HG03196 (cell line): ENCODE measurements around the gene GPBAR1.

Experiments
- ATAC-seq: cut with Tn5 transposase; IDR thresholded peaks from one replicate; pipeline ENCODE4 v1.9.1; 2021; ENCODE audit not compliant: unreplicated experiment

The GPBAR1 gene

GRCh38 chr2:218244204-218244603 lies 16.6 kb upstream of the GPBAR1 start:
- no peak for ATAC-seq

- ATAC-seq: no peak
These were observed 16.1 kb upstream of the GPBAR1 start for GRCh38 chr2:218244665-218245064.

- ATAC-seq: no peak
These were observed 15.6 kb upstream of the GPBAR1 start for GRCh38 chr2:218245214-218245613.

- ATAC-seq: no peak
These were observed 11.1 kb upstream of the GPBAR1 start for GRCh38 chr2:218249691-218250090.

- ATAC-seq: no peak
These were observed 8.1 kb upstream of the GPBAR1 start for GRCh38 chr2:218252509-218253231.

- no peak for ATAC-seq
These were observed 7.6 kb upstream of the GPBAR1 start for GRCh38 chr2:218253232-218253625.

- no peak for ATAC-seq
These were observed 5.4 kb upstream of the GPBAR1 start for GRCh38 chr2:218255446-218255845.

- ATAC-seq: no peak
These were observed 4.0 kb upstream of the GPBAR1 start for GRCh38 chr2:218256612-218257350.

- peak; percentile 41 for ATAC-seq
These were observed 3.3 kb upstream of the GPBAR1 start for GRCh38 chr2:218257390-218257981.

- no peak for ATAC-seq
These were observed 1.5 kb upstream of the GPBAR1 start for GRCh38 chr2:218259099-218259961.

- no peak for ATAC-seq
These were observed 649 bp upstream of the GPBAR1 start for GRCh38 chr2:218260166-218260565.

- ATAC-seq: no peak
These were observed 815 bp downstream of the GPBAR1 start for GRCh38 chr2:218261423-218262236.

GRCh38 chr2:218262237-218262600 lies 1.4 kb downstream of the GPBAR1 start:
- no peak for ATAC-seq

GRCh38 chr2:218262631-218263586 lies 2.1 kb downstream of the GPBAR1 start:
- no peak for ATAC-seq

- ATAC-seq: no peak
These were observed 3.2 kb downstream of the GPBAR1 start for GRCh38 chr2:218263817-218264641.

GRCh38 chr2:218264773-218265561 lies 4.2 kb downstream of the GPBAR1 start:
- ATAC-seq: no peak

- ATAC-seq: no peak
These were observed 4.8 kb downstream of the GPBAR1 start for GRCh38 chr2:218265626-218266025.
